HG03159 (cell line): ENCODE results near the gene DNM3.
"Not testable (repeated sequence)": the region's sequence is repeated elsewhere in the genome, so short reads cannot be mapped to it uniquely, and the experiment has no call there.

Source experiments
- ATAC-seq: cut with Tn5 transposase; IDR thresholded peaks from one replicate; pipeline ENCODE4 v1.9.1; 2021; ENCODE audit warnings: mild to moderate bottlenecking, moderate library complexity; ENCODE audit not compliant: unreplicated experiment

The DNM3 gene

GRCh38 chr1:172018727-172019311 lies 177.5 kb downstream of the DNM3 start:
- no peak for ATAC-seq

- no peak for ATAC-seq
Measured at GRCh38 chr1:172019976-172020375, 178.7 kb downstream of the DNM3 start.

- no peak for ATAC-seq
Measured at GRCh38 chr1:172024516-172024915, 183.2 kb downstream of the DNM3 start.

GRCh38 chr1:172024944-172025738 lies 183.8 kb downstream of the DNM3 start:
- ATAC-seq, result not testable (repeated sequence)

- ATAC-seq, result no peak
Measured at GRCh38 chr1:172040466-172040865, 199.2 kb downstream of the DNM3 start.

GRCh38 chr1:172041102-172041501 lies 199.8 kb downstream of the DNM3 start:
- no peak for ATAC-seq

GRCh38 chr1:172041742-172042141 lies 200.4 kb downstream of the DNM3 start:
- ATAC-seq, result no peak

- no peak for ATAC-seq
Measured at GRCh38 chr1:172043900-172044299, 202.6 kb downstream of the DNM3 start.

GRCh38 chr1:172051898-172052297 lies 210.6 kb downstream of the DNM3 start:
- ATAC-seq, result no peak

- ATAC-seq, result no peak
Measured at GRCh38 chr1:172054172-172054571, 212.9 kb downstream of the DNM3 start.

- not testable (repeated sequence) for ATAC-seq
Measured at GRCh38 chr1:172055816-172056419, 214.6 kb downstream of the DNM3 start.

GRCh38 chr1:172068334-172068733 lies 227.0 kb downstream of the DNM3 start:
- ATAC-seq, result no peak

- no peak for ATAC-seq
Measured at GRCh38 chr1:172069051-172069450, 227.8 kb downstream of the DNM3 start.

GRCh38 chr1:172069534-172069933 lies 228.2 kb downstream of the DNM3 start:
- ATAC-seq, result no peak

GRCh38 chr1:172070055-172070454 lies 228.8 kb downstream of the DNM3 start:
- ATAC-seq, result no peak

GRCh38 chr1:172071746-172072145 lies 230.4 kb downstream of the DNM3 start:
- ATAC-seq, result no peak

GRCh38 chr1:172079859-172080258 lies 238.6 kb downstream of the DNM3 start:
- ATAC-seq, result not testable (repeated sequence)

- no peak for ATAC-seq
Measured at GRCh38 chr1:172083191-172083590, 241.9 kb downstream of the DNM3 start.

- no peak for ATAC-seq
Measured at GRCh38 chr1:172084876-172085275, 243.6 kb downstream of the DNM3 start.

- no peak for ATAC-seq
Measured at GRCh38 chr1:172085317-172085716, 244.0 kb downstream of the DNM3 start.

GRCh38 chr1:172086137-172086536 lies 244.8 kb downstream of the DNM3 start:
- no peak for ATAC-seq

- ATAC-seq, result no peak
Measured at GRCh38 chr1:172088256-172088655, 247.0 kb downstream of the DNM3 start.
